Activated naive CD4-positive, alpha-beta T cell treated with anti-CD3 and anti-CD28 coated beads for 36 hours (primary cell): ENCODE data around the gene CRACR2A. TPM values are rescaled to one million over a fixed set of nuclear protein-coding genes. Genes with fewer than 3 reads are reported as not detected.

Experiments used
- CTCF ChIA-PET: fragments of 350-600 bp; sonication (Branson Sonifier 250); formaldehyde crosslinking; loops from one replicate; lab custom pipeline; 2021; ENCODE audit warnings: antibody characterized with exemption; lab: Charles Lee
- DNase-seq: peaks from one replicate; pipeline ENCODE4 v3.0.0-alpha.2; 2020
- H3K27ac Mint-ChIP-seq: one replicate; pipeline ENCODE4 v1.8.0; 2021; ENCODE audit warnings: mild to moderate bottlenecking, mixed read lengths
- H3K27me3 Mint-ChIP-seq: one replicate; pipeline ENCODE4 v1.8.0; 2021; ENCODE audit warnings: low read depth, mixed read lengths
- H3K36me3 Mint-ChIP-seq: one replicate; pipeline ENCODE4 v1.8.0; 2021; ENCODE audit warnings: low read depth, mixed read lengths
- H3K4me1 Mint-ChIP-seq: one replicate; pipeline ENCODE4 v1.8.0; 2021; ENCODE audit warnings: low read depth, mixed read lengths
- H3K4me3 Mint-ChIP-seq: one replicate; pipeline ENCODE4 v1.8.0; 2021; ENCODE audit warnings: mild to moderate bottlenecking, moderate library complexity, mixed read lengths
- H3K9me3 Mint-ChIP-seq: one replicate; pipeline ENCODE4 v1.8.0; 2021; ENCODE audit warnings: mixed read lengths
- intact Hi-C: fragments of 100-400 bp; cut with micrococcal nuclease; formaldehyde crosslinking; loops from one replicate; pipeline ENCODE4 v1.15.1; 2023
- total RNA-seq, 2 experiments: library from RNA; stranded (reverse); gene quantifications; one replicate each; pipeline ENCODE4 v1.2.3, GENCODE V29; 2021

CRACR2A gene
- total RNA-seq, 2 experiments from 2014 or later: 19.0 to 20.7 TPM

GRCh38 chr12:3583656-3584334, 169.1 kb downstream of the CRACR2A start:
- H3K36me3 Mint-ChIP-seq: no peaks in the 10 kb centered on the region
- DNase-seq: no peak
- CTCF ChIA-PET: no interaction called here
- no peak overlapping the region for H3K27ac Mint-ChIP-seq
- H3K27me3 Mint-ChIP-seq: no peaks in the 10 kb centered on the region
- H3K4me1 Mint-ChIP-seq: no peaks in the 10 kb centered on the region
- intact Hi-C loops: no loop called here
- H3K4me3 Mint-ChIP-seq: no peak overlapping the region
- H3K9me3 Mint-ChIP-seq: no peaks in the 10 kb centered on the region

- Mint-ChIP-seq H3K27me3 (no peaks in the 10 kb centered on the region), H3K9me3 (no peaks in the 10 kb centered on the region), H3K36me3 (no peaks in the 10 kb centered on the region), H3K4me1 (no peaks in the 10 kb centered on the region), H3K4me3 (no peak overlapping the region), H3K27ac (no peak overlapping the region)
- CTCF ChIA-PET: no interaction called here
- intact Hi-C loops: no loop called here
- no peak for DNase-seq
These were observed 172.7 kb downstream of the CRACR2A start for GRCh38 chr12:3580094-3580749.

- CTCF ChIA-PET: no interaction called here
- intact Hi-C loops: no loop called here
- no peaks in the 10 kb centered on the region for H3K36me3 Mint-ChIP-seq
These were observed 173.3 kb downstream of the CRACR2A start for GRCh38 chr12:3579446-3580093.

GRCh38 chr12:3578557-3578956, 174.4 kb downstream of the CRACR2A start:
- no peak for DNase-seq
- Mint-ChIP-seq H3K9me3 (no peaks in the 10 kb centered on the region), H3K27me3 (no peaks in the 10 kb centered on the region), H3K4me1 (no peaks in the 10 kb centered on the region), H3K27ac (no peak overlapping the region), H3K4me3 (no peak overlapping the region), H3K36me3 (no peaks in the 10 kb centered on the region)
- CTCF ChIA-PET: no interaction called here
- intact Hi-C loops: no loop called here

More at GRCh38 chr12:3579446-3580093, 173.3 kb downstream of the CRACR2A start:
- Mint-ChIP-seq H3K4me1 (no peaks in the 10 kb centered on the region), H3K27me3 (no peaks in the 10 kb centered on the region), H3K27ac (no peak overlapping the region), H3K9me3 (no peaks in the 10 kb centered on the region), H3K4me3 (no peak overlapping the region)
- DNase-seq: no peak

GRCh38 chr12:3576891-3577290, 176.0 kb downstream of the CRACR2A start:
- Mint-ChIP-seq H3K4me3 (no peak overlapping the region), H3K9me3 (no peaks in the 10 kb centered on the region), H3K27me3 (no peaks in the 10 kb centered on the region), H3K4me1 (no peaks in the 10 kb centered on the region), H3K36me3 (no peaks in the 10 kb centered on the region), H3K27ac (no peak overlapping the region)
- CTCF ChIA-PET: no interaction called here
- DNase-seq: no peak
- intact Hi-C loops: no loop called here

GRCh38 chr12:3574986-3575385, 177.9 kb downstream of the CRACR2A start:
- Mint-ChIP-seq H3K4me1 (no peaks in the 10 kb centered on the region), H3K9me3 (no peaks in the 10 kb centered on the region)
- CTCF ChIA-PET: no interaction called here

GRCh38 chr12:3572560-3572959, 180.3 kb downstream of the CRACR2A start:
- no peak overlapping the region for H3K4me3 Mint-ChIP-seq
- no peaks in the 10 kb centered on the region for H3K9me3 Mint-ChIP-seq
- DNase-seq: no peak
- H3K27ac Mint-ChIP-seq: no peak overlapping the region
- H3K4me1 Mint-ChIP-seq: no peaks in the 10 kb centered on the region
- H3K27me3 Mint-ChIP-seq: no peaks in the 10 kb centered on the region
- H3K36me3 Mint-ChIP-seq: no peaks in the 10 kb centered on the region
- CTCF ChIA-PET: no interaction called here
- intact Hi-C loops: no loop called here

More at GRCh38 chr12:3574986-3575385, 177.9 kb downstream of the CRACR2A start:
- no peaks in the 10 kb centered on the region for H3K36me3 Mint-ChIP-seq
- intact Hi-C loops: no loop called here
- no peak overlapping the region for H3K4me3 Mint-ChIP-seq
- DNase-seq: no peak
- H3K27me3 Mint-ChIP-seq: no peaks in the 10 kb centered on the region
- H3K27ac Mint-ChIP-seq: no peak overlapping the region

GRCh38 chr12:3571724-3572123, 181.2 kb downstream of the CRACR2A start:
- Mint-ChIP-seq H3K27ac (no peak overlapping the region), H3K4me3 (no peak overlapping the region), H3K27me3 (no peaks in the 10 kb centered on the region), H3K9me3 (no peaks in the 10 kb centered on the region), H3K36me3 (no peaks in the 10 kb centered on the region), H3K4me1 (no peaks in the 10 kb centered on the region)
- intact Hi-C loops: no loop called here
- DNase-seq: no peak
- CTCF ChIA-PET: interaction anchor here (0.6 kb wide), 1 partner anchor 454 kb away, joined by 3 read pairs; no protein-coding TSS in a partner anchor

GRCh38 chr12:3571323-3571722, 181.6 kb downstream of the CRACR2A start:
- no peaks in the 10 kb centered on the region for H3K36me3 Mint-ChIP-seq
- H3K9me3 Mint-ChIP-seq: no peaks in the 10 kb centered on the region
- CTCF ChIA-PET: interaction anchor here (0.6 kb wide), 1 partner anchor 453 kb away, joined by 3 read pairs; no protein-coding TSS in a partner anchor
- H3K27me3 Mint-ChIP-seq: no peaks in the 10 kb centered on the region
- H3K4me1 Mint-ChIP-seq: no peaks in the 10 kb centered on the region
- DNase-seq: no peak
- intact Hi-C loops: no loop called here
- no peak overlapping the region for H3K27ac Mint-ChIP-seq
- no peak overlapping the region for H3K4me3 Mint-ChIP-seq

- H3K4me1 Mint-ChIP-seq: no peaks in the 10 kb centered on the region
- CTCF ChIA-PET: no interaction called here
- intact Hi-C loops: no loop called here
- no peak overlapping the region for H3K27ac Mint-ChIP-seq
- peaks cover 4% of the 10 kb centered on the region for H3K27me3 Mint-ChIP-seq
- H3K9me3 Mint-ChIP-seq: no peaks in the 10 kb centered on the region
- no peaks in the 10 kb centered on the region for H3K36me3 Mint-ChIP-seq
- H3K4me3 Mint-ChIP-seq: no peak overlapping the region
- DNase-seq: no peak
These were observed 184.2 kb downstream of the CRACR2A start for GRCh38 chr12:3568695-3569094.

- Mint-ChIP-seq H3K27ac (no peak overlapping the region), H3K36me3 (no peaks in the 10 kb centered on the region), H3K27me3 (peaks cover 4% of the 10 kb centered on the region), H3K4me3 (no peak overlapping the region), H3K9me3 (no peaks in the 10 kb centered on the region), H3K4me1 (no peaks in the 10 kb centered on the region)
- CTCF ChIA-PET: no interaction called here
- DNase-seq: no peak
- intact Hi-C loops: no loop called here
These were observed 186.9 kb downstream of the CRACR2A start for GRCh38 chr12:3565985-3566384.
